Stimulated activated CD8-positive, alpha-beta memory T cell treated with anti-CD3 and anti-CD28 coated beads, Interleukin-12 subunit alpha, Interleukin-12 subunit beta, amount 100 ng/mL, for 4 hours (primary cell): Measurements from ENCODE around the gene LBP.
A peak's percentile ranks its signal among the peaks of the same experiment; 100 is the strongest.
"Not testable (repeated sequence)": the region's sequence is repeated elsewhere in the genome, so short reads cannot be mapped to it uniquely, and the experiment has no call there.

Source experiments
- DNase-seq: peaks from one replicate; pipeline ENCODE4 v3.0.0-alpha.2; 2020; ENCODE audit warnings: low read depth

LBP gene

GRCh38 chr20:38346247-38346651 lies at the start of gene LBP:
Gene LBP (plus strand): TSS chr20:38346482. CDS start chr20:38346517, 35 bp downstream.
- no peak for DNase-seq

DNA sequence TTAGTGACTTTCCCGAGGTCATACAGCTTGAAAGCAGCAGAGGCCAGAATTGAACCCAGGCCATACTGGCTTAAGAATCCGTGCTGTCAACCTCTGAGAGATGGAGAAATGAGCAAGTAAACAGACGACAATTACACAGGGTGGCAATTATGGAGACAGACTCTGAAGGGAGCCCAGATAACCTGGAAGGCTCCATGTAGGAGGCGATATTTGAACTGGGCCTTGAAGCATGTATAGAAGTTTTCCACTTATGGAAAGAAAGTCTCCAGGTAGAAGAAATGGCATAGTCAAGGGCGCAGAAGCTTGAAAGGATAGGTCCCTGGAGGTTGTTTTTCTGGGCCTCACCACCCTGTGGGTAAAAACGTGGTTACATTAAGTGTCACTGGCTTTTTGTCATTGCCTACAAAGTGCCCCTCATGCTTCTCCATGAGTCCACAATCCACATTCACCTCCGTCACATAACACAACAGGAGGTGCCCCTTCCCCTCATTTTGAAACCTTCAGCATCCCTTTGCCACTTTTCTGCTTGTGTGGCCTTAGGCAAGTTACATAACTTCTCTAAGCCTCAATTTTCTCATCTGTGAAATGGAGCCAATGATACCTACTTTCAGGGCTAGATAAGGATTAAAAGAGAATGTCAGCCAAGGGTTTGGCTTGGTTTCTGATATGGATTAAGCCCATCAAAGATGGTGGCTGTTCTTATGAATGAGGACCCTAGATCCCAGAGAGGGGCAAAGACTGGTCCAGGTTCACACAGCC lies 48.2 kb upstream of the LBP start:
- DNase-seq, result no peak

DNA sequence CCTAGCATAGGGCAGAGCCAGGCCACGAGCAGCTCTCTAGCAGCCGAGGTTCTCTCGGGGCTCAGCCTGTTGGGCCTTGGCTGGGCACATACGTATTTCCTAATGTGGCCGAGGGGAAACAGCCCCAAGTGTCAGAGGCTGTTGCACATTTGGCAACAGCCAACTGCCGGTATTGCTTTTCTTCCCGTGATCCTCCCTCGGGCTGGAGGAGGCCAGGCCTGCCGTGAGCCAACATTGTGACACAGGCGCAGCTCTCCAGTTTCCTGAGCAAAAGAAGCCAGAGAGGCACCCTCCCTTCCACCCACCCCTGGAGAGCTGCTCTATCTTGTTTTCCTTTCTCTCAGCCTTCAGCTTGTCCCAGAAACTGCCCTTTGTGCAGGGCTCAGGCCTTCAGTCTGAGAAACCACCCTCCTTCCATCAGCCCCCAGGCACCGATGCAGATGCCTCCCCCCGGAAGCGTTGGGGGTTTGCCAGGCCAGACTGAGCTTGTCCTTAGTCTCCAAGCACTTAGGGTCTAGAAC lies 47.5 kb upstream of the LBP start:
- no peak for DNase-seq

- DNase-seq, result no peak
These were observed 46.3 kb upstream of the LBP start for GRCh38 chr20:38299963-38300362.

DNA sequence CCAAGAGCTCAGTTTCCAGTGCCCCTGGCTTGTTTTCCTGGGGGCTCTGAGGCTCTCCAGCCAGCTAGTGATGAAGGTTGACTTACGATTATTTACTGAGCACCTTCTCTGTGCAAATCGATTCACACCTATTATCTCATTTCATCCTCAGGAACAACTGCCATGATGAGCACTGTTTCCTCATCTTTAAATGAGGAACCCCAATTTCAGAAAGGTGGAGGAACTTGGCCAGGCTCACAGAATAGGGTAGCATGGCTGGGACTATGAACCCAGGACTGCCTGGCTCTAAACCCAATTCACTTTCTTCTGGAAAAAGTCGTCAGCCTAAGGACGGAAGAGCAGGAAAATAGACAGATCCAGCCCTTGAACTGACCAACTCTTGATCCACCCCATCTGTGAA lies 45.8 kb upstream of the LBP start:
- no peak for DNase-seq

DNA sequence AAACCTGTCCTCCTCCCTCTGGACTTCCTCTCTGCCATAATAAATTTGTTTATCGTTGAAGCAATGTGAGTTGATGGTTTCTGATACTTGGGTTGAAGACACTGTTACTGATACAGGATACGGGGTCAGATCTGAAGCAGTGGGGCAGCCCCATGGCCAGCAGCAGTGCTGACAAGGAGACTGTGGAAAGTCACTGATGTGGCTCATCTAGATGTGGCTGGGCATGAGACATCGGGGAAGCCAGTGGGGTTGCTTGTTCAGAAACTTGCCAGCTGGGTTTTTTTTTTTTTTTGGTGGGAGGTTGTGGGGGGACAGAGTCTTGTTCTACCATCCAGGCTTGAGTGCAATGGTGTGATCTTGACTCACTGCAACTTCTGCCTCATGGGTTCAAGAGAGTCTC lies 45.0 kb upstream of the LBP start:
- DNase-seq, result no peak

GRCh38 chr20:38302786-38303185 lies 43.5 kb upstream of the LBP start:
- DNase-seq, result no peak

- peak; percentile 2 for DNase-seq
These were observed 42.3 kb upstream of the LBP start, which contains the start of gene BPI for GRCh38 chr20:38303908-38304379. Gene BPI (plus strand): TSS chr20:38304156. CDS start chr20:38304224, 68 bp downstream.

- no peak for DNase-seq
These were observed 41.3 kb upstream of the LBP start for GRCh38 chr20:38304845-38305447.

DNA sequence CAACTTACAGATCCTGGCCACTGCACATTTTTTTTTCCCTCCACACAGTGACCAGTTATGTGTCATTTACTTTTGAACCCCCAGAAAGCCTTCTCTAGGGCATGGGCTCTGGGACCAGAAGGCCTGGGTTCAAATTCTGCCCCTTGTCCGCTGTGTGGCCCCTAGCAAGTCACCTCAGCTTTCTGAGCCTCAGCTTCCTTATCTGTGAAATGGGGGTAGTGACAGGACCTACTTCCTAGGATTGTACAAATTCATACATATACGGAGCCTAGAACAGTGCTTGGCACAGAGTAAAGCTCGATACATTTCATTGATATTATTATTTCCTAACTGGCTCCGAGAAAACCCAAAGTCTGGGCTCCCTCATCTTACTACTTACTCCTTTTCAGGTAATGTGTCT lies 40.7 kb upstream of the LBP start:
- no peak for DNase-seq

GRCh38 chr20:38306379-38306778 lies 39.9 kb upstream of the LBP start:
- no peak for DNase-seq

GRCh38 chr20:38307371-38308046 lies 38.8 kb upstream of the LBP start:
- DNase-seq, result no peak

DNA sequence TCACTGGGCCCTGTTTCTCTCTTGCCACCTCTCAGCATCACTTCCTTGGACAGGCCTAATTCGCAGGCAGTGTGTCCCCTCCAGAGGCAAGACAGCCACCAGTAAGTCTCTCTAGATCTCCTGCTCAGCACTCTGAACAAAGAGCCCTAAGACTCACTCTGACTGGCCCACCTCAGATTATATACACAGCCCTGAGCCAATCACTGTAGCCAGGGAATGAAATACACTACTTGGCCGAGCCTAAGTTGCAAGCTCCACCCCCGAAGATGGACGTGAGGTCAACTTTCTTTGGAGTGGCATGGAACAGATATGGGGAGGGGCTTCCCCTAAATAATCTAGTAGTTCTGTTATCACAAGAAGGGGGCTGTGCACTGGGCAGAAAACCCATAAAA lies 38.2 kb upstream of the LBP start:
- no peak for DNase-seq

DNA sequence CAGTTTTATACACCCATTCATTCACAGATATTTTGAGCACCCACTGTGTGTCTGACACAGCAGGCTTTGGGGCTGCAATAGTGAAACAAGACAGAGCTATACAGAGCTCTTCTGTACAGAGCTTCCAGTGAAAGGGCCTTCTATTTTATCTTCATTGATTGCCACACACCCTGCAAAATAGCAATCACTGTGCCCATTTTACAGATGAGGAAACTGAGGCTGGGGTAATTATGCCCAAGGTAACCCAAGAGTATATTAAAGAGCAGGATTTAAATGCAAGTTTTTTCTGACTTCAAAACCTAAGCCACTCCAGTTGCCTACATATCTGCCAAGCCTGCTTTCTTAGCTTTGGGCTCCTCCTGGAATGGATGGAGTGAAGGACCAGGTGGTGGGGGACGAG lies 37.8 kb upstream of the LBP start:
- DNase-seq, result no peak

DNA sequence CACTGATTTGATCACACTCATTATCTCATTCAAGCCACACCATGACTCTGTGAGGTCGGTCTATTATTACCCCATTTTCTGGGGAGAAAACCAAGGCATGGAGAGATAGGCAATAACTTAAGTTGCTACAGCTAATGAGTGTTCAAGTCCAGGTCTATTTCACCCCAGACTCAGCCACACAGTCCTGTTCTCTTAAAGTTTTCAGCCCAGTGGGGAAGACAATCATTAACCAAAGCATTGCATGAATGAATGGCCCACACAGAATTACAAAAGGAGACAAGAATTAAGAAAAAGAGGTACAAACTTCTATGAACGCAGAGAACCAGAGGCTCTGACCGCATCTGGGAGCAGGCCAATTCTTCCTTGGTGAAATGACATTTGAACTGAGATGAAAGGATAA lies 35.2 kb upstream of the LBP start:
- DNase-seq, result no peak

DNA sequence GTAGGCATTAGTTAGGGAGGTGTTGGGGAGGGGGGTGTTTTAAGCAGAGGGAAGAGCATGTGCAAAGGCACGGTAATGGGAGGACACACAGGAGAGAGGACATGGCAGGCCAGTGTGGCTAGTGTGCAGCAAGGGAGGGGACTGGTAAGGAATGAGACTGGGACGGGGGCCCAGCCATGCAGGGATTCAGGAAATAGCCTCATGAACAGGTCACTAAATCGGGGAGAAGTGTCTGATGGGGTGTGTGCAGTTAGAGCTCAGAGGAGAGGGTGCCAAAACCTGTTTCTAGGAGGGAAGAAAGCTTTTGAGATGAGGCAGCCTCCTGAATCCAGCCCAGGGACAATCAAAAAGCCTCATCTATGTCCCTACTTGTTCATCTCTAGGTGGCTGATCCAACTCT lies 34.8 kb upstream of the LBP start:
- no peak for DNase-seq

DNA sequence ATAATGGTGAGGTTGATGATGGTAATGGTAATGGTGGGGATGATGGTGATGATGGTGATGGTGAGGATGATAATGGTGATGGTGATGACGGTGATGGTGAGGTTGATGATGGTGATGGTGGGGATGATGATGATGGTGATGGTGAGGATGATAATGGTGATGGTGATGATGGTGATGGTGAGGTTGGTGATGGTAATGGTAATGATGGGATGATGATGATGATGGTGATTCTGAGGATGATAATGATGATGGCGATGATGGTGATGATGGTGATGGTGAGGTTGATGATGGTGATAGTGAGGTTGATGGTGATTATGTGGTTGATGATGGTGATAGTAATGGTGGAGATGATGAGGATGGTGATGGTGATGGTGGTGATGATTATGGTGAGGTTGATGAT lies 32.6 kb upstream of the LBP start:
- no peak for DNase-seq

DNA sequence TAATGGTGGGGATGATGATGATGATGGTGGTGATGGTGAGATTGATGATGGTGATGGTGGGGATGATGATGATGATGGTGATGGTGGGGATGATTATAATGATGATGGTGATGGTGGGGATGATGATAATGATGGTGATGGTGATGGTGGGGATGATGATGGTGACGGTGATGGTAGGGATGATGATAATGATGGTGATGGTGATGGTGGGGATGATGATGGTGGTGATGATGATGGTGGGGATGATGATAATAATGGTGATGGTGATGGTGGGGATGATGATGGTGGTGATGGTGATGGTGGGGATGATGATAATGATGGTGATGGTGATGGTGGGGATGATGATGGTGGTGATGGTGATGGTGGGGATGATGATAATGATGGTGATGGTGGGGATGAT lies 31.9 kb upstream of the LBP start:
- not testable (repeated sequence) for DNase-seq

DNA sequence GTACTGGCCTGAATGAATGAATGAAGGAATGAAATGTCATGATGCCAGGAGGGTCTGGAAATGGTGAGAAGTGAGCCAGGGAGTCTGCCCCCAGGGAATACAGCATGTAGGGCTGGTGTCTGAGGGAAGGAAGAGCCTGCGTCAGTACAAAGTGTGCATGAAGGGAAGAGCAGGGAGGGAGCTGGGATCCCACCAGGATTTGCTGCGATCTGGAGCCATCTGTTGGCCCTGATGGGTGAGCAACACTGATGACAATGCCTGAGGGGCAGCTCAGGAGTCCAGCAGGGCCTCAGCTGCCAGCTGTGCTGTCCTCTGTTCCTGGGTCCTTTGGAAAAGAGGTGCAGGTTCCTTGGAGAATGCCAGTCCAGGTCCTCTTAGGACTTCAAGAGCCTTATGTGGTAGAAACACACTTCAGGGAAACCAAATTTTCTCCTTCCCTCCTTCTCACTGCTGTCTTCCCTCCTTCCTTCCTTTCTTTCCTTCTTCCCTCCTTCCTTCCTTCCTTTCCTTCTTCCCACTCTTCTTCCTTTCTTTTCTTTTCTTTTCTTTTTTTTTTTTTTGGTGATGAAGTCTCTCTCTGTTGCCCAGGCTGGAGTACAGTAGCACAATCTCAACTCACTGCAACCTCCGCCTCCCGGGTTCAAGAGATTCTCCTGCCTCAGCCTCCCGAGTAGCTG lies 30.9 kb upstream of the LBP start:
- DNase-seq, result no peak

DNA sequence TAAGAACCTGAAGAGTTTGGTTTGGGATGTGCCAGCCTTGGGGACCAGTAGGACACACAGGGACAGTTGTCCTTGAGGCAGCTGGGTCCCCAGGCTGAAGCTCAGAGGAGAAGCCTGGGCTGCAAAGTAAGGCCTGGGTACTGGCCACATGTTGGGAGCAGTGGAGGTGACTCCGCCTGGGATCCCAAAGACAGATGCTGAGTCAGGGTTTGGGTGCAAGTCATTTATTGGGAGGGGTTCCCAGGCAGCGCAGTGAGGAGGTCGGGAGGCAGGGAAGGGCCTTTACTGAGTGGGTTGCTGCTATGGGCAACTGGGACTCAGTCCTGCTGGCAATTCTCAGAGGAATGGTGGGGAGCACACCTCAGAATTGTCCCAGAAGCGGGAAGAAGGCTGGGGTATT lies 29.9 kb upstream of the LBP start:
- DNase-seq, result no peak

GRCh38 chr20:38317422-38317821 lies 28.9 kb upstream of the LBP start:
- no peak for DNase-seq

GRCh38 chr20:38320221-38320620 lies 26.1 kb upstream of the LBP start:
- no peak for DNase-seq
